Activated B cell treated with CpG ODN at 0.5 μM for 24 hours (primary cell): Measurements from ENCODE around the gene IER5L. TPM values are rescaled to one million over a fixed set of nuclear protein-coding genes. Genes with fewer than 3 reads are reported as not detected.

Experiments
- ATAC-seq: fragments of 200-7000 bp; cut with Tn5 transposase; one replicate; pipeline ENCODE4 v1.10.0; 2021; ENCODE audit warnings: low read depth, mild to moderate bottlenecking, moderate library complexity
- CTCF ChIA-PET: fragments of 350-600 bp; sonication (Branson Sonifier 250); formaldehyde crosslinking; loops from one replicate; lab custom pipeline; 2021; ENCODE audit warnings: antibody characterized with exemption; lab: Charles Lee
- POLR2A ChIA-PET: fragments of 350-600 bp; sonication (Branson Sonifier 250); formaldehyde crosslinking; loops from one replicate; lab custom pipeline; 2021; ENCODE audit warnings: antibody characterized with exemption; lab: Charles Lee
- DNase-seq: peaks from one replicate; pipeline ENCODE4 v3.0.0; 2022
- H3K27ac Mint-ChIP-seq: one replicate; pipeline ENCODE4 v1.8.0; 2020; ENCODE audit warnings: mixed read lengths
- H3K27me3 Mint-ChIP-seq: one replicate; pipeline ENCODE4 v1.8.0; 2021; ENCODE audit warnings: mixed read lengths
- H3K36me3 Mint-ChIP-seq: one replicate; pipeline ENCODE4 v1.8.0; 2021; ENCODE audit warnings: low read depth, mixed read lengths
- H3K4me1 Mint-ChIP-seq: one replicate; pipeline ENCODE4 v1.8.0; 2021; ENCODE audit warnings: mixed read lengths
- H3K4me3 Mint-ChIP-seq: one replicate; pipeline ENCODE4 v1.8.0; 2020; ENCODE audit warnings: mild to moderate bottlenecking, mixed read lengths
- H3K9me3 Mint-ChIP-seq: one replicate; pipeline ENCODE4 v1.8.0; 2020; ENCODE audit warnings: mixed read lengths
- CTCF ChIP-seq: fragments of 200-600 bp; IDR thresholded peaks from one replicate; pipeline ENCODE4 v1.8.0; 2022; ENCODE audit warnings: antibody characterized with exemption, mild to moderate bottlenecking
- intact Hi-C: fragments of 100-400 bp; cut with micrococcal nuclease; formaldehyde crosslinking; loops from one replicate; pipeline ENCODE4 v1.15.1; 2024
- total RNA-seq: library from RNA; stranded (reverse); gene quantifications from 2 replicates; pipeline ENCODE4 v1.2.3, GENCODE V29; 2022

The IER5L gene
- total RNA-seq, 1 donor from 2014 or later = 1.9 TPM

GRCh38 chr9:129182625-129183494 lies 4.8 kb upstream of the IER5L start:
- DNase-seq (no peak), ATAC-seq (no peak)
- Mint-ChIP-seq H3K4me3 (no peak overlapping the region), H3K27me3 (peaks cover 14% of the 10 kb centered on the region), H3K27ac (no peak overlapping the region), H3K4me1 (peaks cover 2% of the 10 kb centered on the region), H3K36me3 (no peaks in the 10 kb centered on the region), H3K9me3 (peaks cover 1% of the 10 kb centered on the region)
- POLR2A ChIA-PET = interaction anchor here (0.6 kb wide), 1 partner anchor 405 kb away, joined by 3 read pairs; no protein-coding TSS in a partner anchor
- CTCF ChIA-PET = interaction anchor here (0.6 to 2.1 kb wide), 4 partner anchors 9 to 441 kb away, joined by 3 to 6 read pairs (median 4); no protein-coding TSS in a partner anchor
- intact Hi-C loops = no loop called here
- no peak for TF ChIP-seq CTCF

GRCh38 chr9:129182122-129182521 lies 4.1 kb upstream of the IER5L start:
- intact Hi-C loops = no loop called here
- peaks cover 13% of the 10 kb centered on the region for H3K27me3 Mint-ChIP-seq
- no peak overlapping the region for H3K27ac Mint-ChIP-seq
- ATAC-seq (no peak), DNase-seq (no peak)
- H3K4me1 Mint-ChIP-seq = peaks cover 4% of the 10 kb centered on the region
- no peaks in the 10 kb centered on the region for H3K36me3 Mint-ChIP-seq
- CTCF ChIA-PET = interaction anchor here (1.0 to 1.2 kb wide), 2 partner anchors 10 to 40 kb away, joined by 3 to 4 read pairs; no protein-coding TSS in a partner anchor
- TF ChIP-seq CTCF = no peak
- H3K9me3 Mint-ChIP-seq = no peaks in the 10 kb centered on the region
- no peak overlapping the region for H3K4me3 Mint-ChIP-seq
- POLR2A ChIA-PET = no interaction called here

- DNase-seq (no peak), ATAC-seq (no peak)
- Mint-ChIP-seq H3K4me1 (peaks cover 5% of the 10 kb centered on the region), H3K27ac (no peak overlapping the region), H3K9me3 (no peaks in the 10 kb centered on the region), H3K27me3 (peaks cover 13% of the 10 kb centered on the region), H3K4me3 (no peak overlapping the region), H3K36me3 (no peaks in the 10 kb centered on the region)
- no peak for TF ChIP-seq CTCF
- CTCF ChIA-PET = interaction anchor here (1.0 to 1.1 kb wide), 2 partner anchors 39 kb away, joined by 3 to 4 read pairs; no protein-coding TSS in a partner anchor
- intact Hi-C loops = no loop called here
- POLR2A ChIA-PET = interaction anchor here (0.6 kb wide), 1 partner anchor 905 kb away, joined by 3 read pairs; the partner anchor contains the start of genes GOLGA2 and SWI5
These were observed 3.2 kb upstream of the IER5L start for GRCh38 chr9:129181246-129181645.

- Mint-ChIP-seq H3K27me3 (peaks cover 13% of the 10 kb centered on the region), H3K4me3 (no peak overlapping the region), H3K4me1 (peaks cover 21% of the 10 kb centered on the region), H3K36me3 (no peaks in the 10 kb centered on the region), H3K27ac (no peak overlapping the region), H3K9me3 (no peaks in the 10 kb centered on the region)
- ATAC-seq (no peak), DNase-seq (no peak)
- no peak for TF ChIP-seq CTCF
- CTCF ChIA-PET = interaction anchor here (0.9 to 1.7 kb wide), 7 partner anchors 36 to 445 kb away, joined by 3 to 13 read pairs (median 4); no protein-coding TSS in a partner anchor
- intact Hi-C loops = loop anchor here (1.0 to 10.0 kb wide), 3 partner anchors 24 to 236 kb away; no protein-coding TSS in a partner anchor
- POLR2A ChIA-PET = interaction anchor here (0.5 to 1.7 kb wide), 15 partner anchors 30 to 1567 kb away, joined by 3 to 26 read pairs (median 4); partner anchors contain the start of gene NTMT1
These were observed 714 bp upstream of the IER5L start for GRCh38 chr9:129178568-129179382.
